GM21528 (cell line): ENCODE data around the gene ARID2.

Experiments
- ATAC-seq: cut with Tn5 transposase; IDR thresholded peaks from one replicate; pipeline ENCODE4 v1.9.1; 2021; ENCODE audit warnings: mild to moderate bottlenecking, moderate library complexity; ENCODE audit not compliant: unreplicated experiment, low FRiP score

Gene ARID2

GRCh38 chr12:45762185-45763110, 32.9 kb downstream of the ARID2 start:
- ATAC-seq: no peak

DNA sequence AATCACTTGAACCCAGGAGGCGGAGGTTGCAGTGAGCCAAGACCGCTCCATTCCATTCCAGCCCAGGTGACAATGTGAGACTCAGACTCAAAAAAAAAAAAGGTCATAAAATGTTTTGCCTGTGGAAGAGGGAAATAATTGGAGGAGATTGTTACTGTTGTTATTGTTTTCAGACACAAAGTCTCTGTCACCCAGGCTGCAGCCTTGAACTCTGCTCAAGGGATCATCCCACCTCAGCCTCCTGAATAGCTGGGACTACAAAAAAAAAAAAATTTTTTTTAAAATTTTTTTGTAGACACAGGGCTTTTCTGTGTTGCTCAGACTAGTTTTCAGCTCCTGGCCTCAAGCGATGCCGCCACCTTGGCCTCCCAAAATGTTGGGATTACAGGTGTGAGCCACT, 33.9 kb downstream of the ARID2 start:
- no peak for ATAC-seq

GRCh38 chr12:45768194-45768593, 38.7 kb downstream of the ARID2 start:
- no peak for ATAC-seq

- ATAC-seq: no peak
Measured at GRCh38 chr12:45773747-45774146, 44.2 kb downstream of the ARID2 start.

DNA sequence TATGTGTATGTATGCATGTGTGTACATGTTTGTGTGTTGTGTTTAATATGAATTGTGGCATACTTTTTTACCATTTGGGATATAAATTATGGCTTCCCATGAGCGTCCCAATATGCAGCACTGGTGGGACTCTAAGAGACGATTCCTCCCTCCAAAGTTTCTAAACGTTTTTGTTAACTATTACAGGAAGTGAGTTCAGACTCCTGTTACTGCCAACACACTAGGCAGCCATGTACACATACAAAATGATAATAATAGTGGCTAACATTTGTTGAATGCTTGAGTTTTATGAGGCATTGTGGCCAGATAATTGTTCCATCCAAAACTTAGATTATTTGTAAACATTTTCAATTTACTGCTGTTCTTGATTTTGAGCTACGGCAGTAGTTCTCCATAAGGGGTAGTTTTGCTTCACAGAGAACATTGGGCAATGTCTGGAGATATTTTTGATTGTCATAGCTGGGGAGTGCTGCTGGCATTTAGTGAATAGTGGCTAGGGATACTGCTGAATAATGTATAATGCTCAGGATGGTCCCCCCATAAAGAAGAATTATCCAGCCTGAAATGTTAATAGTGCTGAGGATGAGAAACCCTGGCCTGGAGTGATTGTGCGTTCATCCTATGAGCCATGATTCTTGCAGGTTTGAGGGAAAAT, 45.1 kb downstream of the ARID2 start:
- no peak for ATAC-seq

- ATAC-seq: no peak
Measured at GRCh38 chr12:45775465-45775864, 46.0 kb downstream of the ARID2 start.

- ATAC-seq: no peak
Measured at GRCh38 chr12:45775964-45776363, 46.5 kb downstream of the ARID2 start.

DNA sequence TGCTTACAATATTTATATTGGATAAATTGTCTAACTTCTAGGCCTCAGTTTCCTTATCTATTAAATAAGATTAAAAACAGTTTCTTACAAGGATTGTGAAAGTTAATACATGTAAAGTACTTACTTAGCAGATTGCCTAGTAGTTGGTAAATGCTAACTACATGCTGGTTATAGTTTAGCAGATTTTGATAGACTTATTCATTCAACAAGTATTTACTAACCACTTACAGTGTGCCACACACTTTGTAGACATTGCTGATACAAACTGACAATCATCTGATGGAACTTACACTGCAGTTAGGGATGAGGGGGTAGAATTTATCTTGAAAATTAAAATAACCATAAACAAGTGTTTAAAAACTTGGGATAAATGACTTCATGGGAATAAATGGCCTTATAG, 50.4 kb downstream of the ARID2 start:
- ATAC-seq: no peak

GRCh38 chr12:45781080-45781479, 51.6 kb downstream of the ARID2 start:
- ATAC-seq: no peak

GRCh38 chr12:45785315-45785714, 55.8 kb downstream of the ARID2 start:
- ATAC-seq: no peak

GRCh38 chr12:45789025-45789424, 59.5 kb downstream of the ARID2 start:
- no peak for ATAC-seq

- no peak for ATAC-seq
Measured at GRCh38 chr12:45794422-45794821, 64.9 kb downstream of the ARID2 start.

DNA sequence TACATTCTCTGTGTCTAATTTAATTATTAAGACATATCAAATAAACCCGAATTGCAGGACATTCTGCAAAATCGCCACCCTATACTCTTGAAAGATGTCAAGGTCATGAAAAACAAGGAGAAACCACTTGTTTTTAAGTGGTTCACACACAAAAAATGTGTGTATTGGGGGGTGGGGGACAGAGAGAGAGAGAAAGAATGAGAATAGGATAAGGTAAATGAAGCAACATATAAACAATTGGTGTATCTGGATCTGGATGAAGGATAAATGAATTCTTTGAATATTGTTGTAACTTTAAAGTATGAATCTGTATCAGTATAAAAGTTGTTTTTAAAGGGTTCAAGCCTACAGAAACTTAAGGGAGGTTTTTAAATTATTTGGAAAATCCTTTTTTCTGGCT, 72.1 kb downstream of the ARID2 start:
- no peak for ATAC-seq

- ATAC-seq: no peak
Measured at GRCh38 chr12:45803111-45803510, 73.6 kb downstream of the ARID2 start.

DNA sequence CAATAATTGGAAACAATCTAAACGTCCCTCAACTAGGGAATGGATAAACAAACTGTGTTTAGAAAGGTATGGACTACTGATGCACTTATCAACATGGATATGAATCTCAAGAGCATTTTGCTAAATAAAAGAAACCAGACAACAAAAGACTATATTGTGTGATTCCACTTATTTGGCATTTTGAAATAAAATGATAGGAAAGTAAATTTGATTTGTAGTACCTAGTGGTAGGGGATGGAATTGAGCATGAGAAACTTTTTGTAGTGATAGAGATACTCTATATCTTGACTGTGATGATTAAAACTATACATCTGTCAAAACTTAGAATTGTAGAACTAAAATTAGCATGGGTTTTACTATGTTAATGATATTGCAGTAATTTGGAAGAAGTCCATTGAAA, 87.1 kb downstream of the ARID2 start:
- no peak for ATAC-seq

GRCh38 chr12:45827974-45828373, 98.5 kb downstream of the ARID2 start:
- no peak for ATAC-seq

DNA sequence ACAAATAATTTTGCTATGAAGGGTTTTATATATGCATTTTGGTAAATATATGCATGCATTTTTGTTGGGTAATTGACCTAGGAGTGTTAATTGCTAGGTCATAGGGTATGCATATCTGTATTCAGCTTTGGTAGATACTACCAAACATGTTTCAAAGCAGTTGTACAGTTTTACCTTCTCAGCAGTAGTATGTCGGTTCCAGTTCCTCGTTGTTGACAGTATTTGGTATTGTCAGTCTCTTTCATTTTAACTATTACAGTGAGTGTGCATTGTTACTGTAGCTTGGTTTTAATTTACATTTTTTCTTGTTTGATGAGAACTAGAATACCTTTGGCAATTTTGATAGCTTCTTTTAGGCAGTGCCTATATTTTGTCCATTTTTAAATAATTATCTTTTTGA, 98.9 kb downstream of the ARID2 start:
- ATAC-seq: no peak

GRCh38 chr12:45831590-45831989, 102.1 kb downstream of the ARID2 start:
- ATAC-seq: no peak

DNA sequence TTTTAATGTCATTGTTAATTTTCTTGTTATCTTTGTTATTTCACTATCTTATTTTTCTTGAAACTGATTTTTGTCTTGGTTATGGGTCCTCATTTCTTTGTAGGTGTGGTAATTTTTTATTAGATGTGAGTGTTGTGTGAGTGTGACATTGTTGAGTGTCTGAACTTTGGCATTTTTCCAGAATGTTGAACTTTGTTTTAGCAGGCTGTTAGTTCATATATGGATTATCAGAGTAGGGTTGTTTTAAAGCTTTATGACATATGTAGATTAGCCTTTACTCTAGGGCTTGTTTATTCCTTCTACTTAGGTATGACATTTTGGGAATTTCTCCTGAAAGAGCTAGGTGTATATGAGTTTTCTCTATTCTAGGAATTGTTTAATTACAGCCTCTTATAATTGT, 103.9 kb downstream of the ARID2 start:
- no peak for ATAC-seq

DNA sequence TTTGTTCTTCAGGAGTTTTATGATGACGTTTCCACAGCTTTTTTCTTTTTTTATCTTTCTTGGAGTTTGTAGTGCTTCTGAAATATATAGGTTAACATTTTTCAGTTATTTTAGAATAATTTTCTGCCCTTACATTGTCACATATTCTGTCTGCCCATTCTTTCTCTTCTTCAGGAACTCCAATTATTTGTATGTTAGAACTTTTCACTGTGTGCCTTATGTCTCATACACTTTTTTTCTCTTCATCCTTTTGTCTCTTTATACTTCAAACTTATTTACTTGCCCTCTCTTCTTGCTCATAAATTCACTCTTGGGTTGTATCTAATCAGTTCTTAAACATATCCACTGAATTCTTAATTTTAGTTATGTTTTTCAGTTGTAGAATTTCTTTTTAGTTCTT, 105.3 kb downstream of the ARID2 start:
- ATAC-seq: no peak

DNA sequence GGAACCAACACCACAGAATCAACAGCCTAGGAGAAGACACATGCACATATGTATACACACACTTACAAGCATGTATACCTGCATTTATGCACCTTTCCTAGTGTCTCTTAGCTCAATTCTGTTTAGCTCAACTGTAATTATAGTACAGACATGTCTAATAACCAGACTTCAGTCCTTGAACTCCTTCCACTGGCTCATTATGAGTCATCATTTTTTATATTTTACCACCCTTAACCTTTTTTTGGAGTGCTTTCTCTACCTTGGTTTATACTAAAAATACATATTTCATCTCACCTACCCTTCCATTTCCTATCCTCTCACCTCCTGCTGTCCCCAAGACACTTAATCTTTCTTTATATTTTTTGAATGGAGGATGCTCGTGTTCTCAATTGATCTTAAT, 110.4 kb downstream of the ARID2 start:
- no peak for ATAC-seq

- ATAC-seq: no peak
Measured at GRCh38 chr12:45849289-45849688, 119.8 kb downstream of the ARID2 start.
